ES-I3 (cell line): ENCODE results near the gene RAB13.

Source experiments
- H3K36me3 ChIP-seq: 2 replicates; pipeline ENCODE4 v1.6.1; 2013; ENCODE audit warnings: mild to moderate bottlenecking, low read length, control low read depth, moderate library complexity; ENCODE audit not compliant: insufficient read depth
- H3K4me1 ChIP-seq: 2 replicates; pipeline ENCODE4 v1.6.1; 2013; ENCODE audit warnings: mild to moderate bottlenecking, control low read depth, low read length; ENCODE audit not compliant: insufficient read depth
- H3K9ac ChIP-seq: 2 replicates; pipeline ENCODE4 v1.6.1; 2013; ENCODE audit warnings: low read depth, mild to moderate bottlenecking, low read length, moderate library complexity
- H3K9me3 ChIP-seq: 2 replicates; pipeline ENCODE4 v1.6.1; 2013; ENCODE audit warnings: mild to moderate bottlenecking, low read length, moderate library complexity; ENCODE audit not compliant: control insufficient read depth, insufficient read depth

Gene RAB13

GRCh38 chr1:153956997-153957715 is 29.0 kb downstream of the RAB13 start:
- peaks cover 11% of the 10 kb centered on the region for H3K4me1 ChIP-seq
- peak overlapping the region; percentile 94 for H3K9ac ChIP-seq
- peaks cover 11% of the 10 kb centered on the region for H3K36me3 ChIP-seq
- no peaks in the 10 kb centered on the region for H3K9me3 ChIP-seq

- H3K4me1 ChIP-seq: 0 out of 2 replicates have a peak, but pooled peaks cover 3% of the 10 kb centered on the region
- H3K36me3 ChIP-seq: peaks cover 6% of the 10 kb centered on the region
- no peak overlapping the region for H3K9ac ChIP-seq
- H3K9me3 ChIP-seq: no peaks in the 10 kb centered on the region
Measured at GRCh38 chr1:153954826-153955225, 31.3 kb downstream of the RAB13 start.

- Histone ChIP-seq H3K9me3 (no peaks in the 10 kb centered on the region), H3K4me1 (0 out of 2 replicates have a peak, but pooled peaks cover 2% of the 10 kb centered on the region), H3K9ac (no peak overlapping the region), H3K36me3 (peaks cover 6% of the 10 kb centered on the region)
Measured at GRCh38 chr1:153953859-153954365, 32.2 kb downstream of the RAB13 start.

- no peak overlapping the region for H3K9ac ChIP-seq
- no peaks in the 10 kb centered on the region for H3K9me3 ChIP-seq
- H3K4me1 ChIP-seq: no peaks in the 10 kb centered on the region
- peaks cover 8% of the 10 kb centered on the region for H3K36me3 ChIP-seq
Measured at GRCh38 chr1:153951801-153952200, 34.3 kb downstream of the RAB13 start.

GRCh38 chr1:153951183-153951582 is 35.0 kb downstream of the RAB13 start:
- Histone ChIP-seq H3K9ac (no peak overlapping the region), H3K36me3 (peaks cover 8% of the 10 kb centered on the region), H3K9me3 (no peaks in the 10 kb centered on the region), H3K4me1 (no peaks in the 10 kb centered on the region)

- H3K9ac ChIP-seq: peak within 1 kb of the TSS; percentile 56
- peaks cover 8% of the 10 kb centered on the region; the same call in 1 of the 2 replicates for H3K36me3 ChIP-seq
- no peaks in the 10 kb centered on the region for H3K4me1 ChIP-seq
- no peaks in the 10 kb centered on the region for H3K9me3 ChIP-seq
Measured at GRCh38 chr1:153946622-153947241, 39.4 kb downstream of the RAB13 start, which contains the start of gene DENND4B. DENND4B (minus strand) TSS chr1:153946718; CDS start chr1:153944374, 2,344 bp downstream.

GRCh38 chr1:153945795-153946621 is 40.1 kb downstream of the RAB13 start:
- no peaks in the 10 kb centered on the region for H3K9me3 ChIP-seq
- H3K9ac ChIP-seq: peak overlapping the region; percentile 56
- H3K36me3 ChIP-seq: peaks cover 9% of the 10 kb centered on the region
- no peaks in the 10 kb centered on the region for H3K4me1 ChIP-seq

GRCh38 chr1:153945131-153945794 is 40.9 kb downstream of the RAB13 start:
- Histone ChIP-seq H3K36me3 (peaks cover 8% of the 10 kb centered on the region), H3K9me3 (no peaks in the 10 kb centered on the region), H3K4me1 (no peaks in the 10 kb centered on the region), H3K9ac (peak overlapping the region; percentile 56)

GRCh38 chr1:153944827-153945117 is 41.4 kb downstream of the RAB13 start:
- Histone ChIP-seq H3K9me3 (no peaks in the 10 kb centered on the region), H3K36me3 (peaks cover 10% of the 10 kb centered on the region), H3K9ac (peak overlapping the region; percentile 56; the same call in 1 of the 2 replicates), H3K4me1 (no peaks in the 10 kb centered on the region)

- Histone ChIP-seq H3K4me1 (no peaks in the 10 kb centered on the region), H3K36me3 (peaks cover 10% of the 10 kb centered on the region), H3K9me3 (no peaks in the 10 kb centered on the region), H3K9ac (no peak overlapping the region)
Measured at GRCh38 chr1:153944005-153944826, 41.9 kb downstream of the RAB13 start.

- Histone ChIP-seq H3K9me3 (no peaks in the 10 kb centered on the region), H3K36me3 (peaks cover 8% of the 10 kb centered on the region), H3K9ac (no peak overlapping the region), H3K4me1 (no peaks in the 10 kb centered on the region)
Measured at GRCh38 chr1:153942766-153943549, 43.2 kb downstream of the RAB13 start.

- Histone ChIP-seq H3K9me3 (no peaks in the 10 kb centered on the region), H3K36me3 (peaks cover 8% of the 10 kb centered on the region), H3K4me1 (no peaks in the 10 kb centered on the region), H3K9ac (no peak overlapping the region)
Measured at GRCh38 chr1:153941826-153942725, 44.1 kb downstream of the RAB13 start.
